Measurements from ENCODE around the gene RAB6B. TPM values are rescaled to one million over a fixed set of nuclear protein-coding genes. Genes with fewer than 3 reads are reported as not detected.

RAB6B gene
- total RNA-seq, 1 donor from 2014 or later: 11.0 TPM

DNA sequence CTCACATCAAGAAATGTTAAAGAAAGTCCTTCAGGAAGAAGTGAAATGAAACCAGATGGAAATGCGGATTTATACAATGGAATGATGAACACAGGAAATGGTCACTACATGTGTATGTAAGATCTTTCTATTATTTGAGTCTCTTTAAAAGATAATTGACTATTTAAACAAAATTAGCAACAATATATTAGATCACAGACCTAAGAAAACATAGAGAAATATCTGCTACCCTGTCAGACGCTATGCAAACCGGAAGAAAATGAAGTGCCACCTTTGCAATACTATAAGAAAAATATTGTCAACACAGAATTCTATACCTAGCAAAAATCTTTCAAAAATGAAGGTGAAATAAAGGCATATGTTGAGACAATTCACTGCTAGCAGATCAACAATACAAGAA is 17.2 kb downstream of the RAB6B start:
- Mint-ChIP-seq H3K9me3 (peaks cover 21% of the 10 kb centered on the region), H3K27ac (no peak overlapping the region), H3K4me1 (no peaks in the 10 kb centered on the region), H3K36me3 (peaks cover 8% of the 10 kb centered on the region), H3K4me3 (no peak overlapping the region), H3K27me3 (ENCODE audit: low read depth) (peaks cover 13% of the 10 kb centered on the region)
- TF ChIP-seq, protein P1, sequence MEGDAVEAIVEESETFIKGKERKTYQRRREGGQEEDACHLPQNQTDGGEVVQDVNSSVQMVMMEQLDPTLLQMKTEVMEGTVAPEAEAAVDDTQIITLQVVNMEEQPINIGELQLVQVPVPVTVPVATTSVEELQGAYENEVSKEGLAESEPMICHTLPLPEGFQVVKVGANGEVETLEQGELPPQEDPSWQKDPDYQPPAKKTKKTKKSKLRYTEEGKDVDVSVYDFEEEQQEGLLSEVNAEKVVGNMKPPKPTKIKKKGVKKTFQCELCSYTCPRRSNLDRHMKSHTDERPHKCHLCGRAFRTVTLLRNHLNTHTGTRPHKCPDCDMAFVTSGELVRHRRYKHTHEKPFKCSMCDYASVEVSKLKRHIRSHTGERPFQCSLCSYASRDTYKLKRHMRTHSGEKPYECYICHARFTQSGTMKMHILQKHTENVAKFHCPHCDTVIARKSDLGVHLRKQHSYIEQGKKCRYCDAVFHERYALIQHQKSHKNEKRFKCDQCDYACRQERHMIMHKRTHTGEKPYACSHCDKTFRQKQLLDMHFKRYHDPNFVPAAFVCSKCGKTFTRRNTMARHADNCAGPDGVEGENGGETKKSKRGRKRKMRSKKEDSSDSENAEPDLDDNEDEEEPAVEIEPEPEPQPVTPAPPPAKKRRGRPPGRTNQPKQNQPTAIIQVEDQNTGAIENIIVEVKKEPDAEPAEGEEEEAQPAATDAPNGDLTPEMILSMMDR (IDR thresholded peaks at IDR 0.05; ENCODE audit: unreplicated experiment): no peak
- DNase-seq (ENCODE audit: low spot score in 2 of 2, unreplicated experiment in 2 of 2): no peak

- no peak overlapping the region for H3K4me3 Mint-ChIP-seq
- H3K4me1 Mint-ChIP-seq: no peaks in the 10 kb centered on the region
- TF ChIP-seq, protein P1 (IDR thresholded peaks at IDR 0.05; ENCODE audit: unreplicated experiment): no peak
Observed at GRCh38 chr3:133877221-133877620, 18.5 kb downstream of the RAB6B start.

DNA sequence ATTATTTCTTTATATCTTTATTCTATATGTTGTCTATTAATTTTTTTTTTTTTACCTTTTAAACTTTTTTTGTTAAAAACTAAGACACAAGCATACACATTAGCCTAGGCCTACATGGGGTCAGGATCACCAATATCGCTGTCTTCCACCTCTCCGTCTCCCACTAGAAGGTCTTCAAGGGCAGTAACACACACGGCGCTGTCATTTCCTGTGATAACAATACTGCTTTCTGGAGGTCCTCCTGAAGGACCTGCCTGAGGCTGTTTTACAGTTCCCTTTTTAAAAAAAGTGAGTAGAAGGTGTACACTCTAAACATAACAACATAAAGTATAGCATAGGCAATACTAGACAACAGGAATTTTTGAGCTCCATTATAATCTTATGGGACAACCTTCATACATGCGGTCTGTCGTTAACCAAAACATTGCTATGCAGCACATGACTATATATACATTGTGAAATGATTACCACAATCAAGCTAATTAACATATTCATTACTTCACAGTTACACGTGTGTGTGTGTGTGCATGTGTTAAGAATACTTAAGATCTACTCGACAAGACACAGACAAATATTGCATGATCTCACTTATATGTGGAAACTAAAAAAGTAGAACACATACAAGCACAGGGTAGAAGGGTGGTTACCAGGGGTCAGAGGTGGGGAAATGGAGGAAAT is 20.8 kb downstream of the RAB6B start:
- Mint-ChIP-seq H3K27me3 (ENCODE audit: low read depth) (peaks cover 10% of the 10 kb centered on the region), H3K36me3 (peaks cover 7% of the 10 kb centered on the region), H3K9me3 (peaks cover 21% of the 10 kb centered on the region), H3K4me3 (no peak overlapping the region), H3K4me1 (no peaks in the 10 kb centered on the region), H3K27ac (no peak overlapping the region)
- no peak for DNase-seq (ENCODE audit: low spot score in 2 of 2, unreplicated experiment in 2 of 2)
- TF ChIP-seq, protein P1 (IDR thresholded peaks at IDR 0.05; ENCODE audit: unreplicated experiment): no peak

More at GRCh38 chr3:133877221-133877620, 18.5 kb downstream of the RAB6B start:
- Mint-ChIP-seq H3K27me3 (ENCODE audit: low read depth) (peaks cover 10% of the 10 kb centered on the region), H3K36me3 (peaks cover 8% of the 10 kb centered on the region), H3K9me3 (peaks cover 21% of the 10 kb centered on the region), H3K27ac (no peak overlapping the region)
- DNase-seq (ENCODE audit: low spot score in 2 of 2, unreplicated experiment in 2 of 2): no peak

DNA sequence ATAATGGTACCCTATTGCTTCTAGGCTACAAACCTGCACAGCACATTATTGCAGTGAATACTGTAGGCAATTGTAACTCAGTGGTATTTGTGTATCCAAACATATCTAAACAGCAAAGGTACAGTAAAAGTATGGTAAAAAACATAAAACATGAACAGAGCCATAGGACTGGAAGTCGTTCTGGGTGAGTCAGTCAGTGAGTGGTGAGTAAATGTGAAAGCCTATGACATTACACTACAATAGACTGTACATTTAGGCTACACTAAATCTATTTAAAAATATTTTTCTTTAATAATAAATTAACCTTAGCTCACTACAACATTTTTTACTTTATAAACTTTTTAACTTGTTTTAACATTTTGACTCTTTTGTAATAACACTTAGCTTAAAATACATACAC is 21.3 kb downstream of the RAB6B start:
- H3K27me3 Mint-ChIP-seq (ENCODE audit: low read depth): peaks cover 10% of the 10 kb centered on the region
- H3K27ac Mint-ChIP-seq: no peak overlapping the region
- TF ChIP-seq, protein P1 (IDR thresholded peaks at IDR 0.05; ENCODE audit: unreplicated experiment): no peak
- no peak overlapping the region for H3K4me3 Mint-ChIP-seq
- peaks cover 18% of the 10 kb centered on the region for H3K9me3 Mint-ChIP-seq
- peaks cover 7% of the 10 kb centered on the region for H3K36me3 Mint-ChIP-seq
- no peaks in the 10 kb centered on the region for H3K4me1 Mint-ChIP-seq
- no peak for DNase-seq (ENCODE audit: low spot score in 2 of 2, unreplicated experiment in 2 of 2)

- Mint-ChIP-seq H3K4me3 (no peak overlapping the region), H3K27ac (no peak overlapping the region), H3K36me3 (peaks cover under 1% of the 10 kb centered on the region), H3K9me3 (peaks cover 5% of the 10 kb centered on the region), H3K27me3 (ENCODE audit: low read depth) (peaks cover 4% of the 10 kb centered on the region), H3K4me1 (no peaks in the 10 kb centered on the region)
- no peak for DNase-seq (ENCODE audit: low spot score in 2 of 2, unreplicated experiment in 2 of 2)
- TF ChIP-seq, protein P1 (IDR thresholded peaks at IDR 0.05; ENCODE audit: unreplicated experiment): no peak
Observed at GRCh38 chr3:133872781-133873180, 22.9 kb downstream of the RAB6B start.
